Measurements from ENCODE around the gene LIPC. TPM values are rescaled to one million over a fixed set of nuclear protein-coding genes. Genes with fewer than 3 reads are reported as not detected.

The LIPC gene
- total and polyA plus RNA-seq, 10 of the 15 experiments (the other 5 are each of a cell fraction or from before 2014, with no cell fraction given), result 0.06 to 0.31 (median 0.16) TPM; not detected in 1

- TF ChIP-seq IRF5 (IDR thresholded peaks at IDR 0.05; ENCODE audit: borderline replicate concordance) (no peak), TARDBP (IDR thresholded peaks at IDR 0.05; ENCODE audit: borderline replicate concordance) (no peak), TBL1XR1 (IDR thresholded peaks at IDR 0.05; ENCODE audit: low read depth, low read length) (no peak), SMAD1 (IDR thresholded peaks at IDR 0.05; ENCODE audit: low read depth, partially characterized antibody) (no peak), LARP7 (IDR thresholded peaks at IDR 0.05) (no peak)
These were observed 109.8 kb downstream of the LIPC start (continued) for GRCh38 chr15:58541410-58542087.

GRCh38 chr15:58543664-58544335, 112.0 kb downstream of the LIPC start:
- in situ Hi-C loops (cut with MboI) (no loop called here), intact Hi-C loops (cut with micrococcal nuclease; ENCODE audit: unreplicated experiment) (no loop called here)
- FAIRE-seq (no peak), ATAC-seq (no peak), DNase-seq (ENCODE audit: low read depth, low spot score) (no peak)
- TF ChIP-seq SMAD1 (IDR thresholded peaks at IDR 0.05; ENCODE audit: low read depth, partially characterized antibody) (no peak), ZNF592 (IDR thresholded peaks at IDR 0.05) (no peak), JUNB (IDR thresholded peaks at IDR 0.05) (no peak), HCFC1 (IDR thresholded peaks at IDR 0.05; ENCODE audit: low read length) (no peak)
- no peak overlapping the region for H3K4me3 ChIP-seq
- ChIA-PET POLR2A (interaction anchor here (0.6 kb wide), 1 partner anchor 182 kb away, joined by 3 read pairs; no protein-coding TSS in a partner anchor), SMC1A (ENCODE audit: uncharacterized antibody, unreplicated experiment) (no interaction called here), RAD21 (ENCODE audit: unreplicated experiment) (interaction anchor here (0.7 kb wide), 1 partner anchor 226 kb away, joined by 3 read pairs; no protein-coding TSS in a partner anchor), CTCF (interaction anchor here (0.9 kb wide), 1 partner anchor 13 kb away, joined by 3 read pairs; no protein-coding TSS in a partner anchor)
- no TSS peak for BruUV-seq (replicated peaks)
- H3K9me3 ChIP-seq (replicated peaks; ENCODE audit: control insufficient read depth, insufficient read depth, low read length), result no peaks in the 10 kb centered on the region
- WGBS (ENCODE audit: insufficient coverage, insufficient replicate concordance, low lambda C conversion rate, missing lambda C conversion rate), result 61% methylated on average over 16 of the region's 17 CpGs
- H3K4me1 ChIP-seq (ENCODE audit: control insufficient read depth, insufficient read depth, low read length), result no peaks in the 10 kb centered on the region
- H3K27ac ChIP-seq (ENCODE audit: control insufficient read depth, insufficient read depth), result no peak overlapping the region
- no peaks in the 10 kb centered on the region for H4K20me1 ChIP-seq (ENCODE audit: control insufficient read depth, insufficient read depth)
- H2AFZ ChIP-seq (ENCODE audit: control insufficient read depth, low read depth, low read length), result no peak overlapping the region
- no peaks in the 10 kb centered on the region for H3K36me3 ChIP-seq (ENCODE audit: control insufficient read depth in 2 of 2, insufficient read depth in 2 of 2, low read length in 1 of 2)
- H3K79me2 ChIP-seq (ENCODE audit: control insufficient read depth, insufficient read depth, low read length), result no peaks in the 10 kb centered on the region
- no peaks in the 10 kb centered on the region for H3K27me3 ChIP-seq (replicated peaks in 1 of 2; ENCODE audit: control insufficient read depth in 2 of 2, insufficient read depth in 2 of 2, low read length in 1 of 2)
- H3K4me2 ChIP-seq (ENCODE audit: control insufficient read depth, insufficient read depth), result no peak overlapping the region
- no peak overlapping the region for H3K9ac ChIP-seq (ENCODE audit: control insufficient read depth, insufficient read depth, low read length)

All from GM12878 (cell line).